NCI-H69 (cell line): ENCODE measurements around the gene BBOF1.
"Not testable (repeated sequence)": the region's sequence is repeated elsewhere in the genome, so short reads cannot be mapped to it uniquely, and the experiment has no call there.

Source experiments
- DNase-seq: peaks from one replicate; lab custom pipeline; 2025; lab: John Stamatoyannopoulos, UW

BBOF1 gene

GRCh38 chr14:74018586-74019407, at the start of gene BBOF1, which contains the start of gene ENTPD5:
TSS of gene BBOF1 (plus strand) at chr14:74019349. CDS start at chr14:74019479, 130 bp downstream.
TSS of gene ENTPD5 (minus strand) at chr14:74019288. CDS start at chr14:73988102, 31,186 bp downstream.
- peak; percentile 97 for DNase-seq

- DNase-seq: peak; percentile 17
These were observed 45.7 kb upstream of the BBOF1 start for GRCh38 chr14:73973497-73973896.

GRCh38 chr14:73976125-73976524, 43.0 kb upstream of the BBOF1 start:
- DNase-seq: no peak

DNA sequence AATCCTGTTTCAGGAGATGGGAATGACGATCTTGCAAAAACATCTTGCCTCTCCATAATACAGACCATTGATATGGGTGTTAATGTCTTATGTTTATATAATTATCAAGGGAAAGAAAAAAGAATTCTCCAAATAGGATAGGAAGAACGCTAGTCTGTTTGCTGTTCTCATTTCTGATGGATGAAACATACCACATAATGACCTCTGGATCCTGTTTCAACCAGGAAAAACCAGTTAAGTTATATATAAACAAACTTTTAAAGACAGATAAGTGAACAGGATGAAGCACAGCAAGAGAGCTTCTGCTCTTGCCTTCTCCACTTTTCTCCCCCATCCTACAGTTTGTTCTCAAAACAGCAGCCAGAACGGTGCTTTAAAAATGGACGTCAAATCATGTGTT, 41.3 kb upstream of the BBOF1 start:
- no peak for DNase-seq

- no peak for DNase-seq
These were observed 31.1 kb upstream of the BBOF1 start for GRCh38 chr14:73988065-73988464.

DNA sequence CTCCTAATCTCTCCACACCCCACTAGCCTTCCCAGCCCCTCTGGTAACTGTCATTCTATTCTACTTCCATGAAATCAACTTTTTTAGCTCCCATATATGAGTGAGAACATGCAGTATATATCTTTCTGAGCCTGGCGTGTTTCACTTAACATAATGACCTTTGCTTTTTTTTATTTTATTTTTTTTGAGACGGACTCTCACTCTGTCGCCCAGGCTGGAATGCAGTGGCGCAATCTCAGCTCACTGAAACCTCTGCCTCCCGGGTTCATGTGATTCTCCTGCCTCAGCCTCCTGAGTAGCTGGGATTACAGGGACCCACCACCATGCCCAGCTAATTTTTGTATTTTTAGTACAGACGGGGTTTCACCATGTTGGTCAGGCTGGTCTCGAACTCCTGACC, 30.5 kb upstream of the BBOF1 start:
- not testable (repeated sequence) for DNase-seq

GRCh38 chr14:73991092-73991491, 28.1 kb upstream of the BBOF1 start:
- DNase-seq: no peak

DNA sequence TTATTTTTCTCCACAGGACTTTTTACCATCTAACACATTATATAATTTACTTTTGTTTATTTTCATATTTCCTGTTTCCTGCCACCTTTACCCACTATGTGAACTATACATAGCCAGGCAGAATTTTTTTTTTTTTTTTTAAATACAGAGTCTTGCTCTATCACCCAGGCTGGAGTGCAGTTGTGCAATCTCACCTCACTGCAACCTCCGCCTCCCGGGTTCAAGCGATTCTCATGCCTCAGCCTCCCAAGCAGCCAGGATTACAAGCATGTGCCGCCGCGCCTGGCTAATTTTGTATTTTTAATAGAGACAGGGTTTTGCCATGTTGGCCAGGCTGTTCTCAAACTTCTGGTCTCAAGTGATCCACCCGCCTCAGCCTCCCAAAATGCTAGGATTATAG, 24.2 kb upstream of the BBOF1 start:
- peak; percentile 22 for DNase-seq

DNA sequence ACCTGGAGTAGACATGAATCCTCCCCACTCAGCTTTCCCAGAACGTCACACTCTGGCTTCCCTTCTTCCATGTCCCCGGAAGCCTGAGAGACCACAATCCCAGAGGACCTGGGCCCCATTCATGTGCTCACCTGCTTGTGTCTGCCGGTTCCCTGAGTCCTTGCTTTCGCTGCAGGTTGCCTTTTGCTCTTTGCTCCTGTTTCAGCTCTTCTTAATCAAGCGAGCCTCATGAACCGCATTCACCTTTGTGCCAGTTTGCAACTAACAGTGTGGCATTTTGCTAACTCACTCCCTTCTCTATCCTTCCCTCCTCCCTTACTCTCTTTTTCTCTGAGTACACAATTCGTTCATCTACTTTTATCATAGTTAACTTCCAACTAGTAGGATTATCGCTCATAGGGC, 23.2 kb upstream of the BBOF1 start:
- DNase-seq: no peak

GRCh38 chr14:73996731-73997107, 22.4 kb upstream of the BBOF1 start:
- DNase-seq: no peak

DNA sequence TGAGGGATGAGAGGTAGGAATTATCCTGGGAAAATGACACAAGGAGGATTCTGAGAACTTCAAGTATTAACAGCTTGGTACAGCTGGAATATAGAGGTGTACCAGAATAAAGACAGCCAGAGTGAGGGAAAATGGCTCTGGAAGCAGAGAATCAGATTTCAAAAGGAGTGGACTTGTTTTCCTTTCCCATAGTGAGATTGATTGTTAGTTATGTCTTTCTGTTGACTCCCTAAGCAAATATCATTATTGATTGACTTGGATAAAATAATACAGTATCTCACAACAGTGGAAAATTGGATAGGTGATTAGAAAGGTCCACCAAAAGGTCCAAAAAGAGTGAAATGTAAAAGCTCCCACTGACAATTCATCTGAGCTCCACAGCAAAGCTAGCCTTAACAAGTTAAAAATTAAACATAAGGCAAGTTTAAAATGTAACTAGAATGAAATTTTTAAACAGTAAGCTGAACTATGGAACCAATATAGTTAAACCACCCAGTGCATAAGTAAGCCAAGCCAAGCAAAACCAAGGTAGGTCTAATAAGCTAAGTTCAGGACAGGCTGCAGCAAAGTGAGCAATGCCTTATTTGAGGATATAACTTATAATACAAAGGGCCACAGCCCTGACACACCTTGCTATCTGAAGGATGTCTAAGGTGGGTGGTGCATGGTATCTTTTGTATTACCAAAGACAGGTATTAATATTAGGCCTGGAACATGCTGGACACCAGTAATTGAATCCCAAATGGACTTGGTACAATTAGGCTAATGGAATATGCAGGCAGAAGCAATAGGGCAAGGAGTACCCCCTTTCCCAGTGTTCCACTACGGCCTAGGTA, 21.8 kb upstream of the BBOF1 start:
- peak; percentile 41 for DNase-seq

- peak; percentile 91 for DNase-seq
These were observed 21.2 kb upstream of the BBOF1 start for GRCh38 chr14:73997944-73998447.

GRCh38 chr14:73998726-73999125, 20.4 kb upstream of the BBOF1 start:
- DNase-seq: no peak

- DNase-seq: not testable (repeated sequence)
These were observed 13.5 kb upstream of the BBOF1 start for GRCh38 chr14:74005664-74006063.

DNA sequence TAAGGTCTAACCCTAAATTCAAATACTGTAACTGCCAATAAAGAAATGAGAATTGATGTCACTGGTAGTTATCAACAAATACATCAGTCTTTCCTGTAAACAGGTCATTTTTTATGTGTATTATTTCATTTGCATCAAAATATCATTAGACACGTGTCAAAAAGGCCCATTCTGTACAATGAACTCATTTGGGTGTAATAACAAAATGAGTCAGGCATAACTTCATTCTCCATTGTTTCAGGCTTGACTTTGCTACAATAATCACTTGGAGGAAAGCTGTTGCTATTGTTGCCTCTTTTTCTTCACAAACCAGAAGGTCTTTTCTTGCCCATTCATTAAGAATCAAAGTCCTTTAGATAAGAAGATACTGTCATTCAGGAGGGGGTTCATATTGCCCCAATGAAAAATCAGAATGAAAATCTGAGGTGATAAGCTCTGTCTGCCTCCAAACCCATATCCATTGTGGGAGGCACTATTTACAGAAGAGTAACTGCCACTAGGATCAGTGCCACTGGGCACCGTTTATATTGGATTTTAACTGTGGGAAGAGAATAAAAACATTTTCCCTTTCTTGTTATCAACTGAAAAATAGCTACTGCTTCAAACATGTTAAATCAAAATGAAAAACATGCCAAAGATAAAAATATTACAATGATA, 10.2 kb upstream of the BBOF1 start:
- no peak for DNase-seq

DNA sequence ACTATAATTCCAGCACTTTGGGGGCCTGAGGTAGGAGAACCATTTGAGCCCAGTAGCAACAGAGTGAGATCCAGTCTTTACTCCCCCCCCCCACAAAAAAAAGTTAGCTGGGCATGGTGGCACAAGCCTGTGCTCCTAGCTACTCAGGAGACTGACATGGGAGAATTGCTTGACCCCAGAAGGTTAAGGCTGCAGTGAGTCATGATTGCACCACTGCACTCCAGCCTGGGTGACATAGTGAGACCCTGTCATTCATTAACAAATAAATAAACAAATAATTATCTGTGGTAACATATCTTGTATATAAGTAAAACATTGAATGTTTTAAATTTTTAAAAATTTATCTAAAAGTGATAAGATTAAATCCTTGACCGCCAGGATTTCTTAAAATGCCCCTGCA, 4.8 kb upstream of the BBOF1 start:
- DNase-seq: no peak

GRCh38 chr14:74015176-74015575, 4.0 kb upstream of the BBOF1 start:
- no peak for DNase-seq

- no peak for DNase-seq
These were observed 3.2 kb upstream of the BBOF1 start for GRCh38 chr14:74015963-74016362.

GRCh38 chr14:74018174-74018585, 969 bp upstream of the BBOF1 start:
- peak; percentile 69 for DNase-seq

GRCh38 chr14:74019408-74020137, 424 bp downstream of the BBOF1 start:
- DNase-seq: no peak

- no peak for DNase-seq
These were observed 3.2 kb downstream of the BBOF1 start for GRCh38 chr14:74022346-74022745.

- DNase-seq: no peak
These were observed 10.0 kb downstream of the BBOF1 start for GRCh38 chr14:74029136-74029535.
